ENCODE measurements around the gene SOST.

Gene SOST

DNA sequence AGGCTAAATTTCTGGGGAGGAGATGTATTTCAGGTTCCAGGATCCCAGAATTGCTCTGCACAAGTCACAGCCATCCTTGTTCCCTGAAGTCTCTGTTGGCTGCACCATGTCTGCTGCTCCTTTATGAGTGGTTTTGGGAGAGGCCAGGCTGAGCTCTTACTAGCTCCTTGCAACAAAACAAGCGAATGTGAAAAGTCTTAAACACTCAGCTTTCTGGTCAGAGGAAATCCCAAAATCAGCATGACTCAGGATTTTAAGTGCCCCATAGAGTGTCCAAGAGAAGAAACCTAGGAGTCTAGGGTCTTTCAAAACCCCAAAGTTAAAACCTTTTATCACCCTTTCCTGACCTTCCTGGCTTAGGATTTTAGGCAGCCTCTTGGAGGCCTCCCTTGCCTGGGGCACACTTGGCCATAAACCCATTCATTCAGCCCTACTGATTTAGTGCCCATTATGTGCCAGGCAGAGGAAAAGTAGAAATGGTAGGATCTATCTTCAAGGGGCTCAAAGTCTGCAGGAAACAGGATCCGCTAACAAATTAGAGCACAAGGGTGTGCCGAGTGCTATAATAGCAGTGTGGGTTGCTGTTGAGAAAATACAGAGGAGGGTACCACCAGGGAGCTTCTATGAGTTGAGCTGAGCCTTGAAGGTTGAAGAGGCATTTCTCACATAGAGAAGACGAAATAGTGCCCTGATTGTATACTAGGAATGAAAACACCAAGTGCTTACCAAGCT, 36.9 kb downstream of the SOST start:
- no peak for DNase-seq (ENCODE audit: extremely low read depth, insufficient read length)
- TF ChIP-seq, protein P1, sequence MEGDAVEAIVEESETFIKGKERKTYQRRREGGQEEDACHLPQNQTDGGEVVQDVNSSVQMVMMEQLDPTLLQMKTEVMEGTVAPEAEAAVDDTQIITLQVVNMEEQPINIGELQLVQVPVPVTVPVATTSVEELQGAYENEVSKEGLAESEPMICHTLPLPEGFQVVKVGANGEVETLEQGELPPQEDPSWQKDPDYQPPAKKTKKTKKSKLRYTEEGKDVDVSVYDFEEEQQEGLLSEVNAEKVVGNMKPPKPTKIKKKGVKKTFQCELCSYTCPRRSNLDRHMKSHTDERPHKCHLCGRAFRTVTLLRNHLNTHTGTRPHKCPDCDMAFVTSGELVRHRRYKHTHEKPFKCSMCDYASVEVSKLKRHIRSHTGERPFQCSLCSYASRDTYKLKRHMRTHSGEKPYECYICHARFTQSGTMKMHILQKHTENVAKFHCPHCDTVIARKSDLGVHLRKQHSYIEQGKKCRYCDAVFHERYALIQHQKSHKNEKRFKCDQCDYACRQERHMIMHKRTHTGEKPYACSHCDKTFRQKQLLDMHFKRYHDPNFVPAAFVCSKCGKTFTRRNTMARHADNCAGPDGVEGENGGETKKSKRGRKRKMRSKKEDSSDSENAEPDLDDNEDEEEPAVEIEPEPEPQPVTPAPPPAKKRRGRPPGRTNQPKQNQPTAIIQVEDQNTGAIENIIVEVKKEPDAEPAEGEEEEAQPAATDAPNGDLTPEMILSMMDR (IDR thresholded peaks at IDR 0.05; ENCODE audit: insufficient read depth, low read length, poor library complexity, severe bottlenecking): no peak
- Histone ChIP-seq H3K36me3 (ENCODE audit: control insufficient read depth, insufficient read depth, low read length) (no peaks in the 10 kb centered on the region), H3K4me3 (replicated peaks; ENCODE audit: low read depth, low read length) (no peak overlapping the region), H3K27me3 (replicated peaks; ENCODE audit: control insufficient read depth, insufficient read depth, low read length) (no peaks in the 10 kb centered on the region)

DNA sequence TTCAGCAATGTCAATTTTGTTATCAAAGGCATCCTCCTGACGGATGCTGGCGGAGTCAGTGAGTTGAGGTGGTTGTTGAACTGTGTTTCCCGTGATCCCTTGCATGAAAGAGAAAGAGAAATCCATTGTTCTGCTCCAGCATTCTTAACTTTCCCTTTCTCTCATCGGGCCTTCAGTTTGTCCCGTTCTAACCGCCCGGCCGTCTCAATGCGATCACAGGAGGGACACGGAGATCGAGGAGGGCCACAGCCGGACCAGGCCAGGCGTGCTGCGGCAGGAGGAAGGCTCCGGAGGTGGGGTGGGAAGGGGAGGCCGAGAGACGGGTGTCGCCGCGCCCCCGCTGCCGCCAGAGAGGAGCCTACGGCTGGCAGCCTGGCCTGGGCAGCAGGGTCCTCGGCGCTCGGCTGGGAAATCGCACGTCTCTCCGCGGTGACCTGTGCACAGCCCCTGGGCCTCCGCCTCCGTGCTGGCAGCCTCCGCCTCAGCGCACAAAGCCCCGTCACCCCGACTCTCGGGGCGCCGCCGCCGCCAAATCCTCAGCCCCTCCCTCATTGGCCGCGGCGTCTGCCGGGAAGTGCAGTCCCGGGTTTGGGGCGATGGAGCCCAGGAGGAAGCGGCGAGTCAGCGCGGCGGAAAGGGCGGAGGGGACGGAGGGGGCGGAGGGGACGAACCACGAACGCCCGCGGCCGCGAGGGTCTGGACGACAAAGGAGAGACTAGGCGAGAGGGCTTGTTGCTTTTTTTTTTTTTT, 38.1 kb downstream of the SOST start:
- Histone ChIP-seq H3K36me3 (ENCODE audit: control insufficient read depth, insufficient read depth, low read length) (no peaks in the 10 kb centered on the region), H3K27me3 (replicated peaks; ENCODE audit: control insufficient read depth, insufficient read depth, low read length) (no peaks in the 10 kb centered on the region), H3K4me3 (replicated peaks; ENCODE audit: low read depth, low read length) (peak overlapping the region; percentile 67)
- TF ChIP-seq, protein P1 (IDR thresholded peaks at IDR 0.05; ENCODE audit: insufficient read depth, low read length, poor library complexity, severe bottlenecking): no peak
- DNase-seq (ENCODE audit: extremely low read depth, insufficient read length): peak; percentile 78

DNA sequence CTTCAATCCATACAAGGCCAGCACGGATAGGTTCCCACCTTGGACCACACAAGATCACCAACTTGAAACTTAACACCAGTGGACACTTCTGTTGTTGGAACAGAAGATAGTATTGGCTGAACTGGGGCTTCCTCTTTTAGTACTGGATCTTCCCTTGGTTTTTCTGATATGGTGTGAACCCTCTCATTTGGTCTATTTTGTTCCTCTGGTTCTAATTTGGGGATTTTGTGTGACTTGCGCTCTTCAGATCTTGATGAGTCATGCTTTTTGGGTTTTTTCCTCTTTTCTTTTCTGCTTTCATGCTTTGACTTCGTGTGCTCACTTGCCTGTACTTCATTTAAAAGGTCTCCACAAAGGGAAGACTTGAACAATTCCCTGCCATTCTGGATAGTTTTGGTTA, 39.0 kb downstream of the SOST start:
- Histone ChIP-seq H3K27me3 (replicated peaks; ENCODE audit: control insufficient read depth, insufficient read depth, low read length) (no peaks in the 10 kb centered on the region), H3K4me3 (replicated peaks; ENCODE audit: low read depth, low read length) (no peak overlapping the region), H3K36me3 (ENCODE audit: control insufficient read depth, insufficient read depth, low read length) (no peaks in the 10 kb centered on the region)
- TF ChIP-seq, protein P1 (IDR thresholded peaks at IDR 0.05; ENCODE audit: insufficient read depth, low read length, poor library complexity, severe bottlenecking): no peak
- no peak for DNase-seq (ENCODE audit: extremely low read depth, insufficient read length)

DNA sequence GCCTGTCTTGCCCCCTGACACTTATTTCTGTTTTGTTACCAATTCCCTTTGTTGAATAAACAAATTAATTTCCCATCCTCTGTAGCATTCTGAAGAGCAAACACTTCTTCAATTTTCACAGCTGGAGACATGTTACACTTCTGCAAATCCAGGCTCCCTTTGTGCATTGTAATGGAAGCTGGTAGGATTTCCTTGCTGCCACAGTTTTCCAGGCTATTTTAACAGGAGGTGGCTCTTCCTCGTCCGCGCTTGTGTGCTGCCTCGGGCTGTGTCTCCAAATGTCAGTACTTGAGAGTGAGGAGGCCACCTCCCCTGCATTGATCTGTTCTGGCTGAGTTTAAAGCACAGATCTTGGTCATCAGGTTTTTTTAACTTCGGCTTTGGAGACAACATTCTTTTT, 40.0 kb downstream of the SOST start:
- DNase-seq (ENCODE audit: extremely low read depth, insufficient read length): no peak
- no peak overlapping the region for H3K4me3 ChIP-seq (replicated peaks; ENCODE audit: low read depth, low read length)
- TF ChIP-seq, protein P1 (IDR thresholded peaks at IDR 0.05; ENCODE audit: insufficient read depth, low read length, poor library complexity, severe bottlenecking): no peak

DNA sequence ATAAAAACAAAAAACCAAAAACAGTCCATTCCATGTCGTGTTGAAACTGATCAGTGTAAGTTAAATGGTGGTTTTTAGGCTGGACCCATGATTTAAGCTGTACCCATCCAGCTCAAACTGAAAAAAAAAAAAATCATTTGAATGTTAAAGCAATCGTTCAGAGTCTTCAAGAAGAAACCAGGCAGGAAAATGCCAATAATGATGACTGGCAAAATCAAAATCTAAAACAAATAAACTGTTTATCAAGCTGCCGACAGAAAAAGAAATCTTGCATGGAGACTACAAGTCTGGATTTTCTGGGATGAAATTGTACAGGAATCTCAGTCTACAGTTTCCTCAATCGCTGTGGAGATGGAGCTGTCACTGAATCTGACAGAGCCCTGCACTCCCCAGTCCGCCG, 40.7 kb downstream of the SOST start:
- no peak for DNase-seq (ENCODE audit: extremely low read depth, insufficient read length)
- H3K36me3 ChIP-seq (ENCODE audit: control insufficient read depth, insufficient read depth, low read length): no peaks in the 10 kb centered on the region

More for the DNA sequence above, 40.0 kb downstream of the SOST start:
- Histone ChIP-seq H3K27me3 (replicated peaks; ENCODE audit: control insufficient read depth, insufficient read depth, low read length) (no peaks in the 10 kb centered on the region), H3K36me3 (ENCODE audit: control insufficient read depth, insufficient read depth, low read length) (no peaks in the 10 kb centered on the region)

More for the DNA sequence above, 40.7 kb downstream of the SOST start:
- TF ChIP-seq, protein P1 (IDR thresholded peaks at IDR 0.05; ENCODE audit: insufficient read depth, low read length, poor library complexity, severe bottlenecking): no peak
- H3K4me3 ChIP-seq (replicated peaks; ENCODE audit: low read depth, low read length): no peak overlapping the region
- no peaks in the 10 kb centered on the region for H3K27me3 ChIP-seq (replicated peaks; ENCODE audit: control insufficient read depth, insufficient read depth, low read length)
